Spleen (tissue), 7 donors: Measurements from ENCODE around the gene P2RY14.

Source experiments
- POLR2A ChIP-seq, 3 donors: fragments of 450-650 bp; IDR thresholded peaks; one replicate each; pipeline ENCODE4 v1.5.1; 2017; ENCODE audit warnings: antibody characterized with exemption in 3 of 3, mild to moderate bottlenecking in 1 of 3
- POLR2AphosphoS5 ChIP-seq, 3 donors: sonication (generic); formaldehyde crosslinking; IDR thresholded peaks; one replicate each; pipeline ENCODE4 v1.5.1; 2017; ENCODE audit warnings: antibody characterized with exemption in 3 of 3
- TF ChIP-seq, protein P1 (sequence below), 11 experiments: fragments of 200-600 bp in 7 of 11; fragments of 450-650 bp in 4 of 11; sonication (generic) in 4 of 11; IDR thresholded peaks in 8 of 11; conservative IDR thresholded peaks in 3 of 11; 1 replicate in 7 of 11; 2 replicates in 4 of 11; pipeline versions ENCODE4 v1.4.0 to v1.8.0; 2016 to 2021; ENCODE audit warnings: antibody characterized with exemption in 11 of 11, inconsistent platforms in 4 of 11, mild to moderate bottlenecking in 1 of 11
- donor health status: DM: no; HTN: no; CAD: no; lungs with moderate emphysema.
- donor health status: DM: no; HTN: no; CAD: no.
- donor health status: DM: no; HTN: no; CAD: no.

DNA sequence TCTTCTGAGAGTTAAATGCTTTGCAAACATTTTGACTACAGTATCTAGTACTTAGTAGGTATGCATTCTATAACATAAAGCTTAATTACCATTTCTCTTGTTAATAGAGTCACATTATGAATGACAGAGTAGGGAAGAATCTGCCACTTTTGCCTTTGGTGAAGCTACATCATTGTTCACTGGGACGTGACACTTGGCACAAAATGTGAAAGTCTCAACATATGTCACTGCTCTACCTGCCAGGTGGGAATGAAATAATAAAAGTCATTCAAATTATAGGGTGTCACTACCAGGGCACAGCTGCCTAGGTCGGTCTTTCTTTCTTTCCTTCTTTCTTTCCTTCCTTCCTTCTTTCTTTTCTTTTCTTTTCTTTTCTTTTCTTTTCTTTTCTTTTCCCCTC, 20.7 kb upstream of the P2RY14 start:
- no peak for TF ChIP-seq POLR2A (IDR thresholded peaks at IDR 0.05)
- TF ChIP-seq, protein P1, sequence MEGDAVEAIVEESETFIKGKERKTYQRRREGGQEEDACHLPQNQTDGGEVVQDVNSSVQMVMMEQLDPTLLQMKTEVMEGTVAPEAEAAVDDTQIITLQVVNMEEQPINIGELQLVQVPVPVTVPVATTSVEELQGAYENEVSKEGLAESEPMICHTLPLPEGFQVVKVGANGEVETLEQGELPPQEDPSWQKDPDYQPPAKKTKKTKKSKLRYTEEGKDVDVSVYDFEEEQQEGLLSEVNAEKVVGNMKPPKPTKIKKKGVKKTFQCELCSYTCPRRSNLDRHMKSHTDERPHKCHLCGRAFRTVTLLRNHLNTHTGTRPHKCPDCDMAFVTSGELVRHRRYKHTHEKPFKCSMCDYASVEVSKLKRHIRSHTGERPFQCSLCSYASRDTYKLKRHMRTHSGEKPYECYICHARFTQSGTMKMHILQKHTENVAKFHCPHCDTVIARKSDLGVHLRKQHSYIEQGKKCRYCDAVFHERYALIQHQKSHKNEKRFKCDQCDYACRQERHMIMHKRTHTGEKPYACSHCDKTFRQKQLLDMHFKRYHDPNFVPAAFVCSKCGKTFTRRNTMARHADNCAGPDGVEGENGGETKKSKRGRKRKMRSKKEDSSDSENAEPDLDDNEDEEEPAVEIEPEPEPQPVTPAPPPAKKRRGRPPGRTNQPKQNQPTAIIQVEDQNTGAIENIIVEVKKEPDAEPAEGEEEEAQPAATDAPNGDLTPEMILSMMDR (IDR thresholded peaks at IDR 0.05 in 8 of 11, conservative IDR thresholded peaks at IDR 0.05 in 3 of 11) = no peak
- no peak for TF ChIP-seq POLR2AphosphoS5 (IDR thresholded peaks at IDR 0.05)
